Activated CD4-positive, alpha-beta T cell treated with anti-CD3 and anti-CD28 coated beads, Interleukin-2, amount 10 ng/mL, durations not matched to agents 24 days and 14 days (primary cell): Measurements from ENCODE around the gene DLGAP3. TPM values are rescaled to one million over a fixed set of nuclear protein-coding genes. Genes with fewer than 3 reads are reported as not detected.
"Not testable (repeated sequence)": the region's sequence is repeated elsewhere in the genome, so short reads cannot be mapped to it uniquely, and the experiment has no call there.

Experiments
- DNase-seq: peaks from one replicate; pipeline ENCODE4 v3.0.0; 2022
- H3K27ac Mint-ChIP-seq: one replicate; pipeline ENCODE4 v1.8.0; 2022; ENCODE audit warnings: mild to moderate bottlenecking, mixed read lengths
- H3K27me3 Mint-ChIP-seq: one replicate; pipeline ENCODE4 v1.8.0; 2022; ENCODE audit warnings: mixed read lengths
- H3K36me3 Mint-ChIP-seq: one replicate; pipeline ENCODE4 v1.8.0; 2022; ENCODE audit warnings: low read depth, mild to moderate bottlenecking, mixed read lengths
- H3K4me1 Mint-ChIP-seq: one replicate; pipeline ENCODE4 v1.8.0; 2021; ENCODE audit warnings: mixed read lengths
- H3K4me3 Mint-ChIP-seq: one replicate; pipeline ENCODE4 v1.8.0; 2022; ENCODE audit warnings: mild to moderate bottlenecking, moderate library complexity, mixed read lengths
- H3K9me3 Mint-ChIP-seq: one replicate; pipeline ENCODE4 v1.8.0; 2021; ENCODE audit warnings: mixed read lengths
- intact Hi-C: fragments of 100-400 bp; cut with micrococcal nuclease; formaldehyde crosslinking; loops from one replicate; pipeline ENCODE4 v1.15.1; 2023
- total RNA-seq: library from RNA; stranded (reverse); gene quantifications from 2 replicates; pipeline ENCODE4 v1.2.3, GENCODE V29; 2022

Gene DLGAP3
- 0.54 and 0.75 TPM in 2 replicates for total RNA-seq

GRCh38 chr1:34929497-34929852 is at the start of gene DLGAP3:
Gene DLGAP3 (minus strand): TSS chr1:34929650. CDS start chr1:34905383, 24,267 bp downstream.
- H3K4me1 Mint-ChIP-seq, result peaks cover 5% of the 10 kb centered on the region
- peak within 1 kb of the TSS; percentile 69 for H3K4me3 Mint-ChIP-seq
- no peak within 1 kb of the TSS for H3K27ac Mint-ChIP-seq
- peaks cover 71% of the 10 kb centered on the region for H3K27me3 Mint-ChIP-seq
- no peak for DNase-seq
- intact Hi-C loops, result no loop called here
- no peaks in the 10 kb centered on the region for H3K36me3 Mint-ChIP-seq
- H3K9me3 Mint-ChIP-seq, result no peaks in the 10 kb centered on the region

- Mint-ChIP-seq H3K27me3 (no peaks in the 10 kb centered on the region), H3K27ac (no peak overlapping the region), H3K9me3 (no peaks in the 10 kb centered on the region), H3K36me3 (peaks cover 17% of the 10 kb centered on the region), H3K4me1 (peaks cover 8% of the 10 kb centered on the region), H3K4me3 (no peak overlapping the region)
- intact Hi-C loops, result no loop called here
- peak; percentile 46 for DNase-seq
Measured at GRCh38 chr1:34978921-34979320, 49.5 kb upstream of the DLGAP3 start.

- Mint-ChIP-seq H3K9me3 (no peaks in the 10 kb centered on the region), H3K27ac (no peak overlapping the region), H3K36me3 (peaks cover 13% of the 10 kb centered on the region), H3K27me3 (no peaks in the 10 kb centered on the region), H3K4me1 (peaks cover under 1% of the 10 kb centered on the region), H3K4me3 (no peak overlapping the region)
- DNase-seq, result peak; percentile 49
- intact Hi-C loops, result no loop called here
Measured at GRCh38 chr1:34977858-34978257, 48.4 kb upstream of the DLGAP3 start.

- intact Hi-C loops, result no loop called here
Measured at GRCh38 chr1:34977210-34977471, 47.7 kb upstream of the DLGAP3 start.

GRCh38 chr1:34976384-34977209 is 47.1 kb upstream of the DLGAP3 start:
- DNase-seq, result peak; percentile 43
- no peak overlapping the region for H3K4me3 Mint-ChIP-seq
- H3K4me1 Mint-ChIP-seq, result no peaks in the 10 kb centered on the region
- H3K27me3 Mint-ChIP-seq, result peaks cover 1% of the 10 kb centered on the region
- no peaks in the 10 kb centered on the region for H3K9me3 Mint-ChIP-seq
- intact Hi-C loops, result no loop called here
- no peak overlapping the region for H3K27ac Mint-ChIP-seq
- H3K36me3 Mint-ChIP-seq, result peaks cover 9% of the 10 kb centered on the region

More at GRCh38 chr1:34977210-34977471, 47.7 kb upstream of the DLGAP3 start:
- H3K36me3 Mint-ChIP-seq, result peaks cover 12% of the 10 kb centered on the region
- no peaks in the 10 kb centered on the region for H3K4me1 Mint-ChIP-seq
- no peaks in the 10 kb centered on the region for H3K27me3 Mint-ChIP-seq
- no peak overlapping the region for H3K27ac Mint-ChIP-seq
- no peak overlapping the region for H3K4me3 Mint-ChIP-seq
- no peaks in the 10 kb centered on the region for H3K9me3 Mint-ChIP-seq
- DNase-seq, result no peak

- DNase-seq, result no peak
- Mint-ChIP-seq H3K27me3 (peaks cover 3% of the 10 kb centered on the region), H3K4me1 (no peaks in the 10 kb centered on the region), H3K36me3 (peaks cover 8% of the 10 kb centered on the region), H3K27ac (peak overlapping the region; percentile 8), H3K9me3 (no peaks in the 10 kb centered on the region), H3K4me3 (no peak overlapping the region)
- intact Hi-C loops, result no loop called here
Measured at GRCh38 chr1:34975771-34976170, 46.3 kb upstream of the DLGAP3 start.

- Mint-ChIP-seq H3K36me3 (peaks cover 8% of the 10 kb centered on the region), H3K27ac (no peak overlapping the region), H3K27me3 (peaks cover 3% of the 10 kb centered on the region), H3K4me3 (no peak overlapping the region), H3K4me1 (no peaks in the 10 kb centered on the region), H3K9me3 (no peaks in the 10 kb centered on the region)
- intact Hi-C loops, result no loop called here
- no peak for DNase-seq
Measured at GRCh38 chr1:34975338-34975737, 45.9 kb upstream of the DLGAP3 start.

GRCh38 chr1:34974626-34975025 is 45.2 kb upstream of the DLGAP3 start:
- DNase-seq, result no peak
- H3K27me3 Mint-ChIP-seq, result peaks cover 3% of the 10 kb centered on the region
- H3K4me3 Mint-ChIP-seq, result no peak overlapping the region
- H3K36me3 Mint-ChIP-seq, result peaks cover 8% of the 10 kb centered on the region
- H3K4me1 Mint-ChIP-seq, result no peaks in the 10 kb centered on the region
- H3K9me3 Mint-ChIP-seq, result no peaks in the 10 kb centered on the region
- no peak overlapping the region for H3K27ac Mint-ChIP-seq
- intact Hi-C loops, result no loop called here

GRCh38 chr1:34973326-34973725 is 43.9 kb upstream of the DLGAP3 start:
- Mint-ChIP-seq H3K36me3 (peaks cover 8% of the 10 kb centered on the region), H3K4me1 (no peaks in the 10 kb centered on the region), H3K27ac (no peak overlapping the region), H3K9me3 (no peaks in the 10 kb centered on the region), H3K4me3 (no peak overlapping the region), H3K27me3 (peaks cover 3% of the 10 kb centered on the region)
- intact Hi-C loops, result no loop called here
- no peak for DNase-seq

GRCh38 chr1:34970829-34971228 is 41.4 kb upstream of the DLGAP3 start:
- DNase-seq, result peak; percentile 43
- no peaks in the 10 kb centered on the region for H3K4me1 Mint-ChIP-seq
- intact Hi-C loops, result no loop called here
- H3K9me3 Mint-ChIP-seq, result no peaks in the 10 kb centered on the region
- H3K27ac Mint-ChIP-seq, result no peak overlapping the region
- peaks cover 6% of the 10 kb centered on the region for H3K27me3 Mint-ChIP-seq
- peaks cover 2% of the 10 kb centered on the region for H3K36me3 Mint-ChIP-seq
- no peak overlapping the region for H3K4me3 Mint-ChIP-seq

- intact Hi-C loops, result no loop called here
Measured at GRCh38 chr1:34970220-34970735, 40.8 kb upstream of the DLGAP3 start.

GRCh38 chr1:34968297-34968696 is 38.8 kb upstream of the DLGAP3 start:
- intact Hi-C loops, H3K27ac Mint-ChIP-seq, H3K27me3 Mint-ChIP-seq, H3K36me3 Mint-ChIP-seq, H3K4me3 Mint-ChIP-seq, H3K4me1 Mint-ChIP-seq, H3K9me3 Mint-ChIP-seq: not testable (repeated sequence)
- peak; percentile 65 for DNase-seq

More at GRCh38 chr1:34970220-34970735, 40.8 kb upstream of the DLGAP3 start:
- DNase-seq, result no peak
- Mint-ChIP-seq H3K27ac (no peak overlapping the region), H3K9me3 (no peaks in the 10 kb centered on the region), H3K36me3 (no peaks in the 10 kb centered on the region), H3K27me3 (peaks cover 6% of the 10 kb centered on the region), H3K4me3 (no peak overlapping the region), H3K4me1 (no peaks in the 10 kb centered on the region)

- H3K9me3 Mint-ChIP-seq, H3K36me3 Mint-ChIP-seq, H3K4me1 Mint-ChIP-seq, H3K4me3 Mint-ChIP-seq, H3K27me3 Mint-ChIP-seq, DNase-seq, intact Hi-C loops, H3K27ac Mint-ChIP-seq: not testable (repeated sequence)
Measured at GRCh38 chr1:34967672-34968071, 38.2 kb upstream of the DLGAP3 start.

GRCh38 chr1:34965597-34965996 is 36.1 kb upstream of the DLGAP3 start:
- H3K27me3 Mint-ChIP-seq, result peaks cover 7% of the 10 kb centered on the region
- H3K9me3 Mint-ChIP-seq, result no peaks in the 10 kb centered on the region
- no peaks in the 10 kb centered on the region for H3K4me1 Mint-ChIP-seq
- H3K4me3 Mint-ChIP-seq, result no peak overlapping the region
- H3K27ac Mint-ChIP-seq, result no peak overlapping the region
- intact Hi-C loops, result no loop called here
- no peak for DNase-seq
- no peaks in the 10 kb centered on the region for H3K36me3 Mint-ChIP-seq

- peaks cover 8% of the 10 kb centered on the region for H3K9me3 Mint-ChIP-seq
- no peak overlapping the region for H3K27ac Mint-ChIP-seq
Measured at GRCh38 chr1:34950428-34950827, 21.0 kb upstream of the DLGAP3 start.

More at GRCh38 chr1:34950428-34950827, 21.0 kb upstream of the DLGAP3 start:
- Mint-ChIP-seq H3K36me3 (no peaks in the 10 kb centered on the region), H3K27me3 (peaks cover 11% of the 10 kb centered on the region), H3K4me3 (no peak overlapping the region), H3K4me1 (no peaks in the 10 kb centered on the region)
- intact Hi-C loops, result no loop called here
- no peak for DNase-seq
